Stimulated activated CD8-positive, alpha-beta memory T cell treated with anti-CD3 and anti-CD28 coated beads, Interleukin-4, amount 100 ng/mL, for 24 hours (primary cell): ENCODE data around the gene PCSK9.

Experiments used
- DNase-seq: peaks from one replicate; pipeline ENCODE4 v3.0.0-alpha.2; 2020; ENCODE audit warnings: low read depth

PCSK9 gene

GRCh38 chr1:55060133-55060999 is 21.0 kb downstream of the PCSK9 start:
- DNase-seq, result no peak

GRCh38 chr1:55061000-55061705 is 21.8 kb downstream of the PCSK9 start:
- no peak for DNase-seq

GRCh38 chr1:55061706-55062321 is 22.5 kb downstream of the PCSK9 start:
- no peak for DNase-seq

GRCh38 chr1:55062801-55063576 is 23.6 kb downstream of the PCSK9 start:
- DNase-seq, result no peak

- no peak for DNase-seq
These were observed 24.2 kb downstream of the PCSK9 start for GRCh38 chr1:55063577-55063942.

GRCh38 chr1:55064071-55064581 is 24.8 kb downstream of the PCSK9 start:
- DNase-seq, result no peak

GRCh38 chr1:55064861-55065263 is 25.5 kb downstream of the PCSK9 start:
- no peak for DNase-seq

- no peak for DNase-seq
These were observed 26.3 kb downstream of the PCSK9 start for GRCh38 chr1:55065648-55066047.

- no peak for DNase-seq
These were observed 27.9 kb downstream of the PCSK9 start for GRCh38 chr1:55067022-55067778.

GRCh38 chr1:55067914-55068313 is 28.6 kb downstream of the PCSK9 start:
- DNase-seq, result no peak

- DNase-seq, result no peak
These were observed 29.3 kb downstream of the PCSK9 start for GRCh38 chr1:55068638-55069037.

- no peak for DNase-seq
These were observed 29.9 kb downstream of the PCSK9 start for GRCh38 chr1:55069280-55069679.

GRCh38 chr1:55070293-55071164 is 31.2 kb downstream of the PCSK9 start:
- DNase-seq, result no peak

GRCh38 chr1:55071477-55071876 is 32.1 kb downstream of the PCSK9 start:
- no peak for DNase-seq

- no peak for DNase-seq
These were observed 34.0 kb downstream of the PCSK9 start for GRCh38 chr1:55073187-55073916.

- DNase-seq, result no peak
These were observed 35.1 kb downstream of the PCSK9 start for GRCh38 chr1:55074455-55074854.

- no peak for DNase-seq
These were observed 37.0 kb downstream of the PCSK9 start for GRCh38 chr1:55076356-55076755.

- no peak for DNase-seq
These were observed 39.1 kb downstream of the PCSK9 start for GRCh38 chr1:55078470-55078869.

- DNase-seq, result no peak
These were observed 40.3 kb downstream of the PCSK9 start for GRCh38 chr1:55079651-55080050.
